CD8-positive, alpha-beta memory T cell (primary cell): ENCODE results near the gene FFAR3. TPM values are rescaled to one million over a fixed set of nuclear protein-coding genes. Genes with fewer than 3 reads are reported as not detected.

Experiments used
- CTCF ChIA-PET: fragments of 350-600 bp; sonication (Branson Sonifier 250); formaldehyde crosslinking; loops from one replicate; lab custom pipeline; 2021; ENCODE audit warnings: antibody characterized with exemption; lab: Charles Lee
- POLR2A ChIA-PET: fragments of 350-600 bp; sonication (Branson Sonifier 250); formaldehyde crosslinking; loops from one replicate; lab custom pipeline; 2021; ENCODE audit warnings: antibody characterized with exemption; lab: Charles Lee
- DNase-seq, 5 donors: peaks; one replicate each; pipeline versions ENCODE4 v3.0.0 to v3.0.0-alpha.2; 2020 to 2022; ENCODE audit warnings: mixed read lengths in 1 of 5
- H3K27ac ChIP-seq: one replicate; pipeline ENCODE4 v1.7.0; 2013; ENCODE audit warnings: low read depth, mild to moderate bottlenecking, low read length, moderate library complexity
- H3K27me3 ChIP-seq: 2 replicates; pipeline ENCODE4 v1.7.0; 2013; ENCODE audit warnings: low read length, mild to moderate bottlenecking; ENCODE audit not compliant: insufficient read depth, poor library complexity, severe bottlenecking
- H3K36me3 ChIP-seq: 2 replicates; pipeline ENCODE4 v1.7.0; 2013; ENCODE audit warnings: mild to moderate bottlenecking, low read length, moderate library complexity; ENCODE audit not compliant: insufficient read depth
- H3K4me1 ChIP-seq: 2 replicates; pipeline ENCODE4 v1.7.0; 2013; ENCODE audit warnings: mild to moderate bottlenecking, low read length, moderate library complexity; ENCODE audit not compliant: insufficient read depth
- H3K4me3 ChIP-seq: 2 replicates; pipeline ENCODE4 v1.7.0; 2013; ENCODE audit warnings: mild to moderate bottlenecking, low read length
- H3K9me3 ChIP-seq: 2 replicates; pipeline ENCODE4 v1.7.0; 2013; ENCODE audit warnings: mild to moderate bottlenecking, low read length
- H3K27ac Mint-ChIP-seq, 8 donors: one replicate each; pipeline ENCODE4 v1.8.0; 2020 to 2021; ENCODE audit warnings: mixed read lengths in 8 of 8, mild to moderate bottlenecking in 6 of 8, inconsistent platforms in 3 of 8, moderate library complexity in 3 of 8
- H3K27me3 Mint-ChIP-seq, 2 donors: one replicate each; pipeline ENCODE4 v1.8.0; 2020 to 2021; ENCODE audit warnings: mixed read lengths in 2 of 2, mild to moderate bottlenecking in 1 of 2, moderate library complexity in 1 of 2
- H3K36me3 Mint-ChIP-seq, 3 donors: one replicate each; pipeline ENCODE4 v1.8.0; 2020 to 2021; ENCODE audit warnings: mixed read lengths in 3 of 3, inconsistent platforms in 1 of 3, mild to moderate bottlenecking in 1 of 3
- H3K4me1 Mint-ChIP-seq, 3 donors: one replicate each; pipeline ENCODE4 v1.8.0; 2020 to 2021; ENCODE audit warnings: mixed read lengths in 3 of 3, inconsistent platforms in 1 of 3, mild to moderate bottlenecking in 1 of 3
- H3K4me3 Mint-ChIP-seq, 7 donors: one replicate each; pipeline ENCODE4 v1.8.0; 2020 to 2021; ENCODE audit warnings: mixed read lengths in 7 of 7, mild to moderate bottlenecking in 6 of 7, moderate library complexity in 4 of 7, inconsistent platforms in 2 of 7
- H3K9me3 Mint-ChIP-seq, 5 donors: one replicate each; pipeline ENCODE4 v1.8.0; 2020 to 2022; ENCODE audit warnings: mixed read lengths in 5 of 5, mild to moderate bottlenecking in 3 of 5, moderate library complexity in 2 of 5, inconsistent platforms in 1 of 5
- polyA plus RNA-seq: library from polyadenylated mRNA; unstranded; fragments of 300-500 nt; fragmentation: Illumina TruSeq; gene quantifications from one replicate; pipeline ENCODE4 v1.2.3, GENCODE V29; 2021
- total RNA-seq, 2 experiments: library from RNA; stranded (reverse); gene quantifications; one replicate each; pipeline ENCODE4 v1.2.3, GENCODE V29; 2021

The FFAR3 gene
- total and polyA plus RNA-seq, 3 experiments from 2014 or later, result not detected

- ChIA-PET CTCF (interaction anchor here (0.5 kb wide), 1 partner anchor 601 kb away, joined by 3 read pairs; no protein-coding TSS in a partner anchor), POLR2A (no interaction called here)
- DNase-seq, result no peak
- Mint-ChIP-seq H3K27ac (no peak overlapping the region), H3K36me3 (peaks cover 0 to 3% (median 0%) of the 10 kb centered on the region in 3 donors), H3K4me3 (no peak overlapping the region), H3K27me3 (peaks cover 5 to 8% of the 10 kb centered on the region in 2 donors), H3K4me1 (no peaks in the 10 kb centered on the region), H3K9me3 (no peaks in the 10 kb centered on the region)
- Histone ChIP-seq H3K4me3 (no peak overlapping the region), H3K36me3 (no peaks in the 10 kb centered on the region), H3K27me3 (peaks cover 3% of the 10 kb centered on the region), H3K27ac (no peak overlapping the region), H3K9me3 (no peaks in the 10 kb centered on the region), H3K4me1 (no peaks in the 10 kb centered on the region)
Measured at GRCh38 chr19:35408284-35409171, 50.3 kb downstream of the FFAR3 start.

GRCh38 chr19:35409191-35409590, 50.9 kb downstream of the FFAR3 start:
- Histone ChIP-seq H3K4me1 (no peaks in the 10 kb centered on the region), H3K27ac (no peak overlapping the region), H3K9me3 (no peaks in the 10 kb centered on the region), H3K4me3 (no peak overlapping the region), H3K27me3 (peaks cover 6% of the 10 kb centered on the region), H3K36me3 (no peaks in the 10 kb centered on the region)
- H3K27me3 Mint-ChIP-seq, result peaks cover 5 to 9% of the 10 kb centered on the region in 2 donors
- H3K4me1 Mint-ChIP-seq, result no peaks in the 10 kb centered on the region
- H3K27ac Mint-ChIP-seq, result no peak overlapping the region
- POLR2A ChIA-PET, result no interaction called here
- no peak for DNase-seq
- H3K4me3 Mint-ChIP-seq, result no peak overlapping the region
- CTCF ChIA-PET, result no interaction called here
- H3K9me3 Mint-ChIP-seq, result no peaks in the 10 kb centered on the region
- H3K36me3 Mint-ChIP-seq, result peaks cover 0 to 3% (median 0%) of the 10 kb centered on the region in 3 donors

Other genes starting within 250 kb of the FFAR3 start
- gene FXYD3, start 242.6 kb upstream of the FFAR3 start, total RNA-seq, result not detected
- not detected for gene FXYD3, start 242.6 kb upstream of the FFAR3 start, polyA plus RNA-seq
- under 1 TPM in 1 of 2 experiments, not detected in 1; 0.18 TPM for gene LGI4, start 223.4 kb upstream of the FFAR3 start, total RNA-seq
- not detected for gene LGI4, start 223.4 kb upstream of the FFAR3 start, polyA plus RNA-seq
- not detected for gene FXYD1, start 219.6 kb upstream of the FFAR3 start, total RNA-seq
- 0.79 TPM for gene FXYD1, start 219.6 kb upstream of the FFAR3 start, polyA plus RNA-seq
- gene FXYD7, start 215.2 kb upstream of the FFAR3 start, total RNA-seq, result 1 to 10 TPM in 1 of 2 experiments, under 1 TPM in 1; 0.60 to 1.0 TPM
- 12.9 TPM for gene FXYD7, start 215.2 kb upstream of the FFAR3 start, polyA plus RNA-seq
- 100 to 1,000 TPM; 295 TPM for gene FXYD5, start 203.7 kb upstream of the FFAR3 start, total RNA-seq
- gene FXYD5, start 203.7 kb upstream of the FFAR3 start, polyA plus RNA-seq, result 560 TPM
- not detected for gene FAM187B, start 129.7 kb upstream of the FFAR3 start, total RNA-seq
- not detected for gene FAM187B, start 129.7 kb upstream of the FFAR3 start, polyA plus RNA-seq
- 10 to 100 TPM; 23.5 to 27.5 TPM for gene LSR, start 109.5 kb upstream of the FFAR3 start, total RNA-seq
- 77.8 TPM for gene LSR, start 109.5 kb upstream of the FFAR3 start, polyA plus RNA-seq
- 100 to 1,000 TPM; 125 to 132 TPM for gene USF2, start 89.5 kb upstream of the FFAR3 start, total RNA-seq
- 9.2 TPM for gene USF2, start 89.5 kb upstream of the FFAR3 start, polyA plus RNA-seq
- under 1 TPM; 0.31 TPM for gene HAMP, start 75.9 kb upstream of the FFAR3 start, total RNA-seq
- gene HAMP, start 75.9 kb upstream of the FFAR3 start, polyA plus RNA-seq, result not detected
- not detected for gene MAG, start 66.3 kb upstream of the FFAR3 start, total RNA-seq
- 0.36 TPM for gene MAG, start 66.3 kb upstream of the FFAR3 start, polyA plus RNA-seq
- gene CD22, start 29.3 kb upstream of the FFAR3 start, total RNA-seq, result under 1 TPM in 1 of 2 experiments, not detected in 1; 0.09 TPM
- gene CD22, start 29.3 kb upstream of the FFAR3 start, polyA plus RNA-seq, result not detected
- not detected for gene FFAR1, start 10.6 kb upstream of the FFAR3 start, total RNA-seq
- gene FFAR1, start 10.6 kb upstream of the FFAR3 start, polyA plus RNA-seq, result not detected
- gene GPR42, start 12.6 kb downstream of the FFAR3 start, total RNA-seq, result not detected
- not detected for gene GPR42, start 12.6 kb downstream of the FFAR3 start, polyA plus RNA-seq
- not detected for gene FFAR2, start 89.8 kb downstream of the FFAR3 start, total RNA-seq
- gene FFAR2, start 89.8 kb downstream of the FFAR3 start, polyA plus RNA-seq, result not detected
- not detected for gene KRTDAP, start 132.0 kb downstream of the FFAR3 start, total RNA-seq
- gene KRTDAP, start 132.0 kb downstream of the FFAR3 start, polyA plus RNA-seq, result not detected
- gene DMKN, start 155.2 kb downstream of the FFAR3 start, total RNA-seq, result 1 to 10 TPM; 1.7 to 2.2 TPM
- gene DMKN, start 155.2 kb downstream of the FFAR3 start, polyA plus RNA-seq, result 10.2 TPM
- gene SBSN, start 169.9 kb downstream of the FFAR3 start, total RNA-seq, result not detected
- not detected for gene SBSN, start 169.9 kb downstream of the FFAR3 start, polyA plus RNA-seq
- gene GAPDHS, start 175.0 kb downstream of the FFAR3 start, total RNA-seq, result not detected
- gene GAPDHS, start 175.0 kb downstream of the FFAR3 start, polyA plus RNA-seq, result not detected
- 10 to 100 TPM; 82.6 to 91.4 TPM for gene TMEM147, start 187.2 kb downstream of the FFAR3 start, total RNA-seq
- gene TMEM147, start 187.2 kb downstream of the FFAR3 start, polyA plus RNA-seq, result 175 TPM
- not detected for gene ATP4A, start 205.2 kb downstream of the FFAR3 start, total RNA-seq
- gene ATP4A, start 205.2 kb downstream of the FFAR3 start, polyA plus RNA-seq, result not detected
- not detected for gene PMIS2, start 227.7 kb downstream of the FFAR3 start, total RNA-seq
- gene PMIS2, start 227.7 kb downstream of the FFAR3 start, polyA plus RNA-seq, result not detected